Glomerular visceral epithelial cell (primary cell): Measurements from ENCODE around the gene FAM118B.

ENCODE experiments used
- DNase-seq: peaks from one replicate; pipeline ENCODE4 v3.0.0-alpha.2; 2016; ENCODE audit errors: extremely low spot score

Gene FAM118B

GRCh38 chr11:126310200-126310991 lies 98.8 kb downstream of the FAM118B start:
- DNase-seq, result peak; percentile 71

GRCh38 chr11:126310992-126311310 lies 99.4 kb downstream of the FAM118B start:
- DNase-seq, result no peak

GRCh38 chr11:126311401-126312291 lies 100.1 kb downstream of the FAM118B start:
- DNase-seq, result no peak
